HG03135 (cell line): ENCODE measurements around the gene LZTS2.
"Not testable (repeated sequence)": the region's sequence is repeated elsewhere in the genome, so short reads cannot be mapped to it uniquely, and the experiment has no call there.

Source experiments
- ATAC-seq: cut with Tn5 transposase; IDR thresholded peaks from one replicate; pipeline ENCODE4 v1.9.1; 2021; ENCODE audit warnings: mild to moderate bottlenecking, moderate library complexity; ENCODE audit not compliant: unreplicated experiment

The LZTS2 gene, protein sequence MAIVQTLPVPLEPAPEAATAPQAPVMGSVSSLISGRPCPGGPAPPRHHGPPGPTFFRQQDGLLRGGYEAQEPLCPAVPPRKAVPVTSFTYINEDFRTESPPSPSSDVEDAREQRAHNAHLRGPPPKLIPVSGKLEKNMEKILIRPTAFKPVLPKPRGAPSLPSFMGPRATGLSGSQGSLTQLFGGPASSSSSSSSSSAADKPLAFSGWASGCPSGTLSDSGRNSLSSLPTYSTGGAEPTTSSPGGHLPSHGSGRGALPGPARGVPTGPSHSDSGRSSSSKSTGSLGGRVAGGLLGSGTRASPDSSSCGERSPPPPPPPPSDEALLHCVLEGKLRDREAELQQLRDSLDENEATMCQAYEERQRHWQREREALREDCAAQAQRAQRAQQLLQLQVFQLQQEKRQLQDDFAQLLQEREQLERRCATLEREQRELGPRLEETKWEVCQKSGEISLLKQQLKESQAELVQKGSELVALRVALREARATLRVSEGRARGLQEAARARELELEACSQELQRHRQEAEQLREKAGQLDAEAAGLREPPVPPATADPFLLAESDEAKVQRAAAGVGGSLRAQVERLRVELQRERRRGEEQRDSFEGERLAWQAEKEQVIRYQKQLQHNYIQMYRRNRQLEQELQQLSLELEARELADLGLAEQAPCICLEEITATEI

GRCh38 chr10:100999742-101000126 lies at the start of gene LZTS2:
LZTS2 (plus strand) TSS chr10:100999808; CDS start chr10:101002539, 2,731 bp downstream.
- ATAC-seq: no peak

DNA sequence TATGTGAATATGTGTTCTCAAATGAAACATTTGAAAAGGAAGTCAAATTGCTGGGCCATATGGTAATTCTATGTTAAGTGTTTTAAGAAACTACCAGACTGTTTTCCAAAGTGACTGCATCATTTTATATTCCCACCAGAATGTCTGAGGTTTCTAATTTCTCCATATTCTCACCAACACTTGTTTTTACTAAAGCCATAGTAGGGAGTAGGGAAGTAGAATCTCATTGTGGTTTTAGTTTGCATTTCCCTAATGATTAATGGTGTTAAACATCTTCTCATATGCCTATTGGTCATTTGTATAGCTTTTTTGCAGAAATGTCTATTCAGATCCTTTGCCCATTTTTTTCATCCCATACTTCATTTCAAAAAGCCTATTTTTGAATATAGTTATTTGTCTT lies 39.4 kb upstream of the LZTS2 start:
- ATAC-seq: no peak

DNA sequence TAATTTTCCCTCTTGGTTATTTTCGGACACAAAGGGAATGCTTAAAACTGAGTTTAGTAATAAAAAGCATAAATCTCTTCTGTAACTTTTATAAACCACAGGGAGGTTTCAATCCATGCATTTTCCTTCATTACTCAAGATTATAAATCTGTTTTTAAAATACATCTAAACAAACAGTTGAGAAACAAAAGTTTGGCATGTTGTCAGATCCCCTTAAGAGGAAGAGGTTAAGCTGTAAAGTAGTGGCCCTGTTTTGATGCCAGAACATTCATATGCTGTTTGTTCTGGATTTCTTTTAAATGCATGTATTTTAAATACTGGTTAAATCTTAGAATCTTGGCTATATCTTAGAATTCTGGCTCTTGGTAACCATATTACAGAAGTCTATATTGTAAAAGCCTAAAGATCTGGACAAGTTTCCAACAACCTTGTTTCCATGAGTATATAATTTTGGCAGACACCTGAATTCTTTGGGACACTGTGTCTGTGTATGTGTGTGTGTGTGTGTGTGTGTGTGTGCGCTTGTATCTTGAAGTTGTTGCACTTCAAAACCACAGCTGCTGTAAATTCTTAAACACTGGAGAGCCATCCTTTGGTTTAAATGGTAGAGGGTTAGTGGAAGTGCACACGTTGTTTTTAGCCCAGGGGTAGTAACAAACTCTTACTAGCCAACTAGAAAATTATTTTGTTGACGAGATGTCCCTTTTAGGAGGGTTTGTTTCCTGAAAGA lies 37.1 kb upstream of the LZTS2 start:
- no peak for ATAC-seq

- ATAC-seq: no peak
These were observed 35.8 kb upstream of the LZTS2 start for GRCh38 chr10:100963826-100964225.

- no peak for ATAC-seq
These were observed 33.8 kb upstream of the LZTS2 start for GRCh38 chr10:100965820-100966219.

DNA sequence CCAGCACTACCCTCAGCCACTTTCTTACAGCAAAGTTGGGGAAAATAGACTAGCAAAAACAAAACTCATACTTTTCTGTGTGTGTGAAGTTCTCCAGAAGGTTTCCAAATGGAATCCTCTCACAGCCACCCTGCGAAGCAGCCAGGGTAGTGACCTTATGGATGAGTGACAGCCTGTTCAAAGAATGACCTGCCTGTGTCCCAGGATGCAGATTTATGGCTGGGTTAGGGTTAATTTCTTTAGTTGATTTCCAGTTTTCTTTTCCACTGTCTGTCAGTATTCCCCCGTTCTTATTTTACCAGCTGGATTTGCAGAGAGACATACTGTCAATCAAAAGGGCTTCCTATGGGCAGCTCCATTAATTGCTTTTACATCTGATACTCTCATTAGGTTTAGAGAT lies 32.7 kb upstream of the LZTS2 start:
- ATAC-seq: no peak

- no peak for ATAC-seq
These were observed 32.3 kb upstream of the LZTS2 start for GRCh38 chr10:100967332-100967731.

DNA sequence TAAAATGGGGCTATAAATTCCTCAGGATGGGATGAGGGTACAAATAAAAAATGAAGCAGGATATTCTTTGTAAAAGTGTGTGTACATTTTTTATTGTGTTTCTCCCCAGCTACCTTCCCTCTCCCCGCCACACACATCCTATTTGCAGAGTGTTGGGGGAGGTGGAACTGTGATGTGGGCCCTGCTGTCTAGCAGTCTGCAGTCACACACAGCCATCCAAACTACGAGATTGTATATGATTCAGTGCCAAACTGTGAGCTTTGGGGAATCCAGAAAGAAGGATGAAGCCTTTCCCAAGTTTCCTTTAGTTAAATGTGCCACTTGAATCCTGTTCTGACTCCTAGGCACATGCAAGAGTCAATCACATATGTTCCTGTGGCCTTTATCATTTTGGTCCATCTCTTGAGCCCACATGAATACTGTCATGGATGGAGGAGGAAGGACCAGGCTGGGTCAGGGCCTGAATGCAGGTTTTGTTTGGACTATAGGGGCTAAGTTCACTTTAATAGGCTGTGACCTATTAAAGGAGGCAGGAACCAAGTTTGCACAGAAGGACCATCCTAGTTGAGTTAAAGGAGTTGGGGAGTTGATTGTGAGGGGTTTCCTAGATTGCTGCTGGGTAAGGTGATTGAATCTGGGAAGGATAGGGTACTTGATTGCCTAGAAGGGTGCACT lies 31.4 kb upstream of the LZTS2 start:
- ATAC-seq: no peak

- no peak for ATAC-seq
These were observed 30.8 kb upstream of the LZTS2 start for GRCh38 chr10:100968863-100969186.

GRCh38 chr10:100969187-100970075 lies 30.2 kb upstream of the LZTS2 start, which contains the start of gene SEMA4G:
SEMA4G (plus strand) TSS chr10:100969504; CDS start chr10:100972913, 3,409 bp downstream.
- ATAC-seq: peak; percentile 69

DNA sequence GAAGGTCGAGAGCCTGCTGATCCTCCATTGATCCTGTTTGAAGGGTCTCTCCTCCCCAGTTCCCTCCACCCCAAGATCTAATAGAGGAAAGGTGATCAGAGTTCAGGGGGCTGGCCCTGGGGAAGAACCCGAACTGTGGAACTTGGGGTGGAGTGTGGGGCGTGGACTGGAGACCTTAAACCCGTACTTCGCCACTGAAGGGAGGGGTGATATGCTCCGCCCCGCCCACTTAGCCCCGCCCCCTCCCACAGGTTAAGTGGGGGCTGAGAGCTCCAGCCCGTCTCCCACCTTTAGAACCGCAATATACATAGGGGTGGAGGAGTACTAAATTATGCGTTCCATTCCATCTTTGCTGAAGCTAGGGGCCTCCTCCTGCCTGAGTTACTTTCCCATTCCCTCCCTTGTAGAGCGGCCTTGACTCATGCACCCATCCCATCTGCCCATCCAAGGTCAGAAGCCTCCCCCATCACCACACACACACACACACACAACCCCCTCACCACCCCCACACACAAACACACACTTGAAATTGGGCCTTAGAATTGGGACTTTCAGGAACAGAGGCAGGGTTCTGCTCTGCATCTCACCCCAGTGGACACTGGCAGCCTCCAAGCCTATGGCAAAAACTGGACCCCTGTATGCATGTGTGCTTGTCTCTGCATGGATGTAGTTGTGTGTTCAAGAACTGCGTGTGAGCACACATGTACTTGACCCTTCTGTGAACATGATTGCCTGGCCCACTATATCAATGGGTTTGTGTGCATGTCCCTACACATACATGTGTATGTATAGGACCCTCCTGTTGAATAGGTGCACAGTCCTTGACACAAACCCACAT lies 29.3 kb upstream of the LZTS2 start:
- ATAC-seq: no peak

GRCh38 chr10:100970914-100971811 lies 28.4 kb upstream of the LZTS2 start:
- ATAC-seq: no peak

DNA sequence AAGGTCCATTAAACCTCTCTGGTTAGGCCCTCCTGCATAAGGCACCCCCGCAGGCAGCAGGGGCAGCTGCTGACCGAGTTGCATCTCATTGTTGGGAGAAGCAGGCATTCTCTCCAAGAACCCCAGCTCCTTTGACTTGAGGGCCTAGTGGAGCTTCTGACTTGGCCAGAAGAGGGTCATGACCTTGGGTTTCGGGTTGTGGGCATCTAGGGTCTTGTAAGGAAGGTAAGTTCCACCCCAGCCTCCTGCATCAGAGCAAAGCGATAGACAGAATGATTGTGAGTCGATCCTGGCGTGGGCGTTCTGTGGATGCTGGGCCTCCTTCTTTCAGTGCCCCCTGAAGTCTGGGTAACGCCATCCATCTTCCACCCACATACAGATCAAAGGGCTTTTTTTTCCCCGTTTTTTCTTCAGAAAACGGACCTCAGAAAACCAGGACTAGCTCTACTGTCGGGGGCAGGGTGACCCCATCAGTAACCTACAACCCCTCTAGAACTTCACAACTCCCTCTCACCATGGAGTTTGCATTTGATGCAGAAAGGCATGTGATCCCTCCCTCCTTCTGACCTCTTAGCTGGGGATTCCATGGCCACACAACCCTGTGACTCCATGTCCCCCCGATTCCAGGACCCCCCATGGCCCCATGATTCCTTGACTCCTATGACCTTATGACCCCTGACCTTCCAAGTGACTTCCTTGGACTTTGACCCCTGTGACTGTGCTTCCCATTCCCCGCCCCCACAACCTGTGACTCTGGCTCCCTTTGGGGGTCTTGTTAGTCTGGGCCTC lies 27.3 kb upstream of the LZTS2 start:
- no peak for ATAC-seq

DNA sequence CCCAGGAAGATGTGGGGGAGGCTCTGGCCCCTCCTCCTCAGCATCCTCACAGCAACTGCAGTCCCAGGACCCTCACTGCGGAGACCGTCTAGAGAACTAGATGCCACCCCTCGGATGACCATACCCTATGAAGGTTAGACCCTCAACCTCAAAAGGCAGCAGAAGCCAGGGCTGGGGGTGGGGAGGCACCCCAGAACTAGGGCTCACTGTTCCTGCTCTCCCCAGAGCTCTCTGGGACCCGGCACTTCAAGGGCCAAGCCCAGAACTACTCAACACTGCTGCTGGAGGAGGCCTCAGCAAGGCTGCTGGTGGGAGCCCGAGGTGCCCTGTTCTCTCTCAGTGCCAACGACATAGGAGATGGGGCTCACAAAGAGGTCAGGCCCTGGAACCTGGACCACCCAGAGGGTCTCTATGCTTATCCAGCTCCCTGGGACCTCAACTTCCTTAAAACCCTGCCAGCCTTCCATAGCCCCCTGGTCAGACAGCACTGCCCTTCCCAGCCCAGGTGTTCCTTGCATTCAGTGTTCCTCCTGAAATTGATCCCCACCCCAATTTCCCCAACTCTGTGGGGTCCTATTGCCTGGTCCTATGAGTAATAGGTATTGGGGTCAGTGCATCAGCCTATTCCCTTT lies 26.6 kb upstream of the LZTS2 start:
- no peak for ATAC-seq

DNA sequence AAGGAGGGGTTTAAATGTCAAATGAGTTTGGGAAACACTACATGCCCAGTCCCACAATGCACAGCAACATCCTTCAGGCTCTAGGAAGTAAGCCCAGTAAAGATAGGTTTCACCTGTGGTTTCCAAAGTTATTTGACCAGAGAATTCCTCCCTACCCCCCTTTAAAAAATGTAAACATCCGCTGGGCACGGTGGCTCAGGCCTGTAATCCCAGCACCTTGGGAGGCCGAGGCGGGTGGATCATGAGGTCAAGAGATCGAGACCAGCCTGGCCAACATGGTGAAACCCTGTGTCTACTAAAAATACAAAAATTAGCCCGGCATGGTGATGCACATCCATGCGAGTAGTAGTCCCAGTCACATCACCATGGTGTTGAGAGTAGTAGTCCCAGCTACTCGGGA lies 24.2 kb upstream of the LZTS2 start:
- not testable (repeated sequence) for ATAC-seq

DNA sequence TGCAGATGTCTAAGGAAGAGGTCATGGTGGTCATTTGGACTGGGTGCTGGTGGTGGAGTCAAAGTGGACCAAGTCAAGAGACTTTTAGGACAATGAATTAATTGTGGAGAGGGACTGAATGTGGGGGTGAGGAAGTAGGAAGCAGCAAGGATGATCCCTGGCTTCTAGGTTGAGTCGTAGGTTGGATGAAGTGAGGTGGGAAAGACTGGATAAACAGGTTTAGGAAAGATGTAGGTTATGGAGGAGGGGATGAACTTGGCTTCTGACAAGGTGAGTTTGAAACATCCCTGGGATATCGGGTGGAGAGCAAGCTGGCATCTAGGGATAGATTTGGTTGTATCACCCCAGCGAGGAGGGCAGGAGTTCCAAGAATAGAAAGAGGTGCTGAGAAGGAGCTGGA lies 22.7 kb upstream of the LZTS2 start:
- no peak for ATAC-seq

DNA sequence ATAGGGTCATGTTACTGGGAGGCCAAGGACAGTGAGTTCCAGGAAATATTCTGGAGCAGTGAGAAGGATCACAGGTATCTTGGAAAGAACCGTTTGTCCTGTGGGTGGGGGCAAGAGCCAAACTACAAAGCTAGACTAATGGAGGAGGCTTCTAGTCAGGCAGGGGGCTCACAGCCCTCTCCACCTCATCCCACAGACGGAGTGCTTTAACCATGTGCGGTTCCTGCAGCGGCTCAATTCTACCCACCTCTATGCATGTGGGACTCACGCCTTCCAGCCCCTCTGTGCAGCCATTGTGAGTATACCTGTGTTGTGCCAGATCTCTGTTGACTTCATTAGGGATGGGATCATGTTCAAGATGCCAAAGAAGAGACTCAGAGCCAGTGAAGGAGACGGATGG lies 22.2 kb upstream of the LZTS2 start:
- ATAC-seq: no peak
